Chondrocyte (in vitro differentiated cells): ENCODE data around the gene GDPD5. TPM values are rescaled to one million over a fixed set of nuclear protein-coding genes. Genes with fewer than 3 reads are reported as not detected.

Experiments
- DNase-seq: peaks from one replicate; pipeline ENCODE4 v3.0.0; 2021; ENCODE audit warnings: mixed read lengths, low spot score
- H3K27ac Mint-ChIP-seq: one replicate; pipeline ENCODE4 v1.8.0; 2021; ENCODE audit warnings: mild to moderate bottlenecking, moderate library complexity, mixed read lengths; ENCODE audit not compliant: unreplicated experiment
- H3K27me3 Mint-ChIP-seq: 2 replicates; pipeline ENCODE4 v1.8.0; 2021; ENCODE audit warnings: low read depth, mixed read lengths
- H3K36me3 Mint-ChIP-seq: 2 replicates; pipeline ENCODE4 v1.8.0; 2021; ENCODE audit warnings: low read depth, mixed read lengths
- H3K4me1 Mint-ChIP-seq: 2 replicates; pipeline ENCODE4 v1.8.0; 2021; ENCODE audit warnings: low read depth, mild to moderate bottlenecking, mixed read lengths
- H3K4me3 Mint-ChIP-seq: one replicate; pipeline ENCODE4 v1.8.0; 2021; ENCODE audit warnings: mild to moderate bottlenecking, moderate library complexity, mixed read lengths; ENCODE audit not compliant: unreplicated experiment
- H3K9me3 Mint-ChIP-seq: 2 replicates; pipeline ENCODE4 v1.8.0; 2021; ENCODE audit warnings: low read depth, mixed read lengths
- total RNA-seq: library from RNA; stranded (reverse); gene quantifications from 3 replicates; pipeline ENCODE4 v1.2.1, GENCODE V29; 2021
- TF ChIP-seq, protein P1 (sequence below): fragments of 200-600 bp; sonication (generic); IDR thresholded peaks from 2 replicates; pipeline ENCODE4 v1.5.0; 2021; ENCODE audit warnings: antibody characterized with exemption, mild to moderate bottlenecking, moderate library complexity

The GDPD5 gene
- total RNA-seq, 1 donor from 2014 or later: 12.6 TPM

DNA sequence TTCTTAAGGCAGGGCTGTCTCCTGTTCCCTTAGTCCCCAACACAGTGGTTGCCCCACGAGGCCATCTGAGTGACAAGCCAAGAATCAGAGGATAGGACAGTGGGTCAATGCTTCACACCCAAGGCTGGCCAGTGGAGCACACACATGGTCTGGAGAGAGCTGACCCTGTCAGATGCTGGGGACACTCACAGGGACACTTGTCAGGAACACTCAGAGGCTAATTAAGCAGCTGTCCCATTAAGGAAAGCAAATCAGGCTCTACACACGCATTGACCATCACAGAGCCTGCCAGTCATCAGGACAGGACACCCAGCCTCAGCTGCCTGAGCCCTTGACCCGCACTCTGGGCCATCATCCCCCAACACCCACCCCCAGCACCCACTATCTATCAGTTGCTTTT is 18.2 kb downstream of the GDPD5 start:
- no peaks in the 10 kb centered on the region for H3K4me1 Mint-ChIP-seq
- H3K27me3 Mint-ChIP-seq: no peaks in the 10 kb centered on the region
- no peaks in the 10 kb centered on the region for H3K36me3 Mint-ChIP-seq
- DNase-seq: no peak
- H3K27ac Mint-ChIP-seq: no peak overlapping the region
- TF ChIP-seq, protein P1, sequence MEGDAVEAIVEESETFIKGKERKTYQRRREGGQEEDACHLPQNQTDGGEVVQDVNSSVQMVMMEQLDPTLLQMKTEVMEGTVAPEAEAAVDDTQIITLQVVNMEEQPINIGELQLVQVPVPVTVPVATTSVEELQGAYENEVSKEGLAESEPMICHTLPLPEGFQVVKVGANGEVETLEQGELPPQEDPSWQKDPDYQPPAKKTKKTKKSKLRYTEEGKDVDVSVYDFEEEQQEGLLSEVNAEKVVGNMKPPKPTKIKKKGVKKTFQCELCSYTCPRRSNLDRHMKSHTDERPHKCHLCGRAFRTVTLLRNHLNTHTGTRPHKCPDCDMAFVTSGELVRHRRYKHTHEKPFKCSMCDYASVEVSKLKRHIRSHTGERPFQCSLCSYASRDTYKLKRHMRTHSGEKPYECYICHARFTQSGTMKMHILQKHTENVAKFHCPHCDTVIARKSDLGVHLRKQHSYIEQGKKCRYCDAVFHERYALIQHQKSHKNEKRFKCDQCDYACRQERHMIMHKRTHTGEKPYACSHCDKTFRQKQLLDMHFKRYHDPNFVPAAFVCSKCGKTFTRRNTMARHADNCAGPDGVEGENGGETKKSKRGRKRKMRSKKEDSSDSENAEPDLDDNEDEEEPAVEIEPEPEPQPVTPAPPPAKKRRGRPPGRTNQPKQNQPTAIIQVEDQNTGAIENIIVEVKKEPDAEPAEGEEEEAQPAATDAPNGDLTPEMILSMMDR: no peak
- no peak overlapping the region for H3K4me3 Mint-ChIP-seq
- H3K9me3 Mint-ChIP-seq: no peaks in the 10 kb centered on the region

DNA sequence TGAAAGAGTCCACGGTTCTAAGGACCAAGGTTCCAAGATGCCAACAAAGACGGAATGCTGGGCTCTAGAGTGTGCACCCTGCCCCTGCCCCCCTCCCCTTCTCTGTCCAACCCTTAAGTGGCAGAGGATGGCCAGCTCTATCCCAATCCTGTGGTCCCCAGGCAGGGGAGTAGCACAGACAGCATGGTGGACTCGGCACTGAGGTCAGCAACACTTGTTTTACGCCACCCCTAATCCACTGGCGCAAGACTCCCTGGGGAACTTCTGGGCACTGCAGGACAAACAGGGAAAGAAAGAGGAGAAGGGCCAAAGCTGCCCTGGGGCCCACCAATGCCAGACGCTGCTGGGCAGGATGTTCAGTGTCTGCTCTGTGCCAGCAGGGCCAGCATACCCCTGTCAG is 18.9 kb downstream of the GDPD5 start:
- Mint-ChIP-seq H3K4me3 (no peak overlapping the region), H3K27ac (no peak overlapping the region), H3K27me3 (no peaks in the 10 kb centered on the region), H3K9me3 (no peaks in the 10 kb centered on the region), H3K36me3 (no peaks in the 10 kb centered on the region), H3K4me1 (no peaks in the 10 kb centered on the region)
- TF ChIP-seq, protein P1: no peak
- DNase-seq: no peak

DNA sequence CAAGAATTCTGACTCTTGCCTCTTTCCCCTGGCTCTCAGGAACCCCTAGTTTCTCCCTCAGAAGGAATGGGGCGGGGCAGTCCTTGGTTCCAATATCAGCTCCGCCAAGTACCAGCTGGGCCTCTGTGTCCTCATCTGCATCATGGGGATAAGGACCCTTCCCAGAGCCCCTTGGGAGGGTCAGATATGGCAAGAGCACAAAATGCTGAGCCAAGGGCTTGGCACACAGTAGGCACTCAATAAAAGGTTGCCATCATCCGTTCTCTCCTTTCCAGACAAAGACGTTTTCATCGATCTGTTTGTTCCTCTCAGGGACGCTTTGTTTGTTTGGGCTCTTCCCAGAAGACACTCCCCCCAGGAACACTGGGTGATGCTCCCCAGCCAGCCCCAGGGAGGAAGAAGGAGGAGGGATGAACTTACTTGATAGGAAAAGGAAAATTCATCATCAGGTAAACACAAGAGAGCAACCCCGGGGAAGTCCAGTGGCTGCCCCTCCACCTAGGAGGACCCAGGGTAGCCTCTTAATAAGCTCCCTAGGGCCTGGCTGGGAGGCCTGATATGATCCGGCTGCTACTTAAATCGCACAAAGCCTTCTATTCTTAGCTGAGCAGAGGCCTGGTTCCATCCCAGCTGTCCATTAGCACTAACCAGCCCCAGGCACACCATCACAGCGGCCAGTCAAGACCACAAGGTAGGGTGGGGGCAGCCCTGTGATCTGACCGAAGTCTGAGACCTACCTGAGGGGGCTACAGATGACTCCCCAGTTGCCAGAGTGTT is 19.6 kb downstream of the GDPD5 start:
- no peak overlapping the region for H3K27ac Mint-ChIP-seq

DNA sequence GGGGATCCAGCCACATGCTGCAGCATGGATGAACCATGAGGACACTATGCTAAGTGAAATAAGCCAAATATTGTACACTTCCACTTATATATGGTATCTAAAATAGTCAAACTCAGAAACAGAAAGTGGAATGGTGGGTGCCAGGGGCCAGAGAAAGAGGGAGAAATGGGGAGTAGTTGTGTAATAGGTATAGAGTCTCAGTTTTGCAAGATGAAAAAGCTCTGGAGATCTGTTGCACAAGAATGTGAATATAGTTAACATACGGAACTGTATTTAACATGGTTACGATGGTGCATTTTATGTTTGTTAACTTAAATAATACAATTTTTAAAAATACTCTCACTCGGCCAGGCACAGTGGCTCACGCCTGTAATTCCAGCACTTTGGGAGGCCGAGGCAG is 21.2 kb downstream of the GDPD5 start:
- no peaks in the 10 kb centered on the region for H3K27me3 Mint-ChIP-seq
- H3K36me3 Mint-ChIP-seq: no peaks in the 10 kb centered on the region
- H3K9me3 Mint-ChIP-seq: no peaks in the 10 kb centered on the region
- H3K4me3 Mint-ChIP-seq: no peak overlapping the region
- no peak overlapping the region for H3K27ac Mint-ChIP-seq
- H3K4me1 Mint-ChIP-seq: peaks cover 13% of the 10 kb centered on the region
- TF ChIP-seq, protein P1: no peak
- no peak for DNase-seq

More for the DNA sequence above, 19.6 kb downstream of the GDPD5 start:
- TF ChIP-seq, protein P1: no peak
- H3K4me1 Mint-ChIP-seq: no peaks in the 10 kb centered on the region
- no peaks in the 10 kb centered on the region for H3K27me3 Mint-ChIP-seq
- no peak for DNase-seq
- H3K36me3 Mint-ChIP-seq: no peaks in the 10 kb centered on the region
- no peaks in the 10 kb centered on the region for H3K9me3 Mint-ChIP-seq
- H3K4me3 Mint-ChIP-seq: no peak overlapping the region

DNA sequence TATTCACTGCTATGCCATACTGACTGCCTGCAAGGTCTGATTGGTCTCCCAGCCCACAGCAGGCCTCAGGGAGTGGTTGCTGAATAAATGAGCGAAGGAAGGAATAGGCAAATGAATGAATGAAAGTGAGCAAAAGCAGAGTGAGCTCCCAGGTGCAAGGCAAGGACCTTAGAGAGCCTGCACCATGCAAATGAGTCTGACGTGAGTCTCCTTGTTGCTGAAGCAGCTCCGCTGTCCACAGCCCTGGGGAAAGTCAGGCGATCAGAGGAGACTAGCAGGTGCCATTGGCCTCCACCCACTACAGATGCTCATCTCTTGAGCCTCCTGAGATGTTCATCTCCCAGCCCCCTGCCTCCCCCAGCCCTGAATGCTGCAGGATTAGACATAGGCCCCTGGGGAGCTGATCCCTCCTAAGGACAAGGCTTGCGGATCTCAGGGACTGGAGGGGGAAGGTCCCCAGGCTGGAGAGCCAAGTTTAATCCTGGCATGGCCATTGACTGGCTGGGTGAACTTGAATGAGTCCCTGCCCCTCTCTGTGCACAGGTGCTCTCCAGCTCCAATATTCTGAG is 22.1 kb downstream of the GDPD5 start:
- Mint-ChIP-seq H3K4me1 (peaks cover 22% of the 10 kb centered on the region), H3K27me3 (no peaks in the 10 kb centered on the region), H3K4me3 (no peak overlapping the region), H3K27ac (no peak overlapping the region), H3K36me3 (no peaks in the 10 kb centered on the region), H3K9me3 (no peaks in the 10 kb centered on the region)
- no peak for DNase-seq
- TF ChIP-seq, protein P1: no peak
